HG02852 (cell line): ENCODE data around the gene RPS4Y1.

ENCODE experiments used
- ATAC-seq: cut with Tn5 transposase; IDR thresholded peaks from one replicate; pipeline ENCODE4 v1.9.1; 2021; ENCODE audit warnings: mild to moderate bottlenecking, moderate library complexity; ENCODE audit not compliant: unreplicated experiment

The RPS4Y1 gene

GRCh38 chrY:2874211-2874610 is 32.8 kb downstream of the RPS4Y1 start:
- no peak for ATAC-seq

- ATAC-seq, result no peak
These were observed 42.2 kb downstream of the RPS4Y1 start for GRCh38 chrY:2883561-2883960.

GRCh38 chrY:2885880-2886279 is 44.5 kb downstream of the RPS4Y1 start:
- ATAC-seq, result no peak

- ATAC-seq, result no peak
These were observed 46.0 kb downstream of the RPS4Y1 start for GRCh38 chrY:2887386-2887785.

- ATAC-seq, result no peak
These were observed 46.6 kb downstream of the RPS4Y1 start for GRCh38 chrY:2887955-2888354.

- ATAC-seq, result no peak
These were observed 52.1 kb downstream of the RPS4Y1 start for GRCh38 chrY:2893471-2893870.

GRCh38 chrY:2896050-2896449 is 54.6 kb downstream of the RPS4Y1 start:
- ATAC-seq, result no peak

GRCh38 chrY:2907356-2907755 is 66.0 kb downstream of the RPS4Y1 start:
- no peak for ATAC-seq

- no peak for ATAC-seq
These were observed 71.8 kb downstream of the RPS4Y1 start for GRCh38 chrY:2913066-2913815.
